Stimulated activated CD4-positive, alpha-beta T cell treated with anti-CD3 and anti-CD28 coated beads, Interleukin-15, amount 100 ng/mL, for 24 hours (primary cell): ENCODE data around the gene FAM81A.
"Not testable (repeated sequence)": the region's sequence is repeated elsewhere in the genome, so short reads cannot be mapped to it uniquely, and the experiment has no call there.

ENCODE experiments used
- DNase-seq: peaks from one replicate; pipeline ENCODE4 v3.0.0-alpha.2; 2020

The FAM81A gene

DNA sequence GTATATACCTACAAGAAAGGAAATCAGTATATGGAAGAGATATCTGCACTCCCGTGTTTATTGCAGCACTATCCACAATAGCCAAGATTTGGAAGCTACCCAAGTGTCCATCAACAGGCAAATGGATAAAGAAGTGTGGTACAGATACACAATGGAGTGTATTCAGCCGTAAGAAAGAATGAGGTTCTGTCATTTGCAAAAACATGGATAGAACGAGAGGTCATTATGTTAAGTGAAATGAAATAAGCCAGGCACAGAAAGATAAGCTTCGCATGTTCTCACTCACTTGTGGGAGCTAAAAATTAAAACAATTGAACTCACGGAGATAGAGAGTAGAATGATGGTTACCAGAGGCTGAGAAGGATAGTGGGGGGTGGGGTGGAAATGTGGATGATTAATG lies 53.1 kb downstream of the FAM81A start:
- no peak for DNase-seq

- DNase-seq: peak; percentile 54
Observed at GRCh38 chr15:59492389-59493377, 54.7 kb downstream of the FAM81A start.

GRCh38 chr15:59501597-59501996 lies 63.6 kb downstream of the FAM81A start:
- DNase-seq: peak; percentile 27

GRCh38 chr15:59515190-59515589 lies 77.2 kb downstream of the FAM81A start:
- no peak for DNase-seq

GRCh38 chr15:59516655-59517461 lies 78.9 kb downstream of the FAM81A start:
- DNase-seq: no peak

DNA sequence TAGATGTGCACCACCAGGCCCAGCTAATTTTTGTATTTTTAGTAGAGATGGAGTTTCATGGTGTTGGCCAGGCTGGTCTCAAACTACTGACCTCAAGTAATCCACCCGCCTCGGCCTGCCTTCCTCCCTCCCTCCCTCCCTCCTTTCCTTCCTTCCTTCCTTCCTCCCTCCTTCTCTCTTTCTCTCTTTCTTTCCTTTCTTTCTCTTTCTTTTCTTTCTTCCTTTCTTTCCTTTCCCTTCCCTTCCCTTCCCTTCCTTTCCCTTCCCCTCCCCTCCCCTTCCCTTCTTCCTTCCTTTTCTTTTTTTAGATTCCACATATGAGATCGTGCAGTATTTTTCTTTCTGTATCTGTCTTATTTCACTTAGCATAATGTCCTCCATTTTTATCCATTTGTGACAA lies 81.3 kb downstream of the FAM81A start:
- no peak for DNase-seq

GRCh38 chr15:59521443-59521842 lies 83.5 kb downstream of the FAM81A start:
- no peak for DNase-seq

- peak; percentile 7 for DNase-seq
Observed at GRCh38 chr15:59522988-59523461, 85.0 kb downstream of the FAM81A start.

- no peak for DNase-seq
Observed at GRCh38 chr15:59523702-59524101, 85.7 kb downstream of the FAM81A start.

- DNase-seq: no peak
Observed at GRCh38 chr15:59524331-59524731, 86.3 kb downstream of the FAM81A start.

GRCh38 chr15:59526466-59526865 lies 88.5 kb downstream of the FAM81A start:
- DNase-seq: not testable (repeated sequence)

DNA sequence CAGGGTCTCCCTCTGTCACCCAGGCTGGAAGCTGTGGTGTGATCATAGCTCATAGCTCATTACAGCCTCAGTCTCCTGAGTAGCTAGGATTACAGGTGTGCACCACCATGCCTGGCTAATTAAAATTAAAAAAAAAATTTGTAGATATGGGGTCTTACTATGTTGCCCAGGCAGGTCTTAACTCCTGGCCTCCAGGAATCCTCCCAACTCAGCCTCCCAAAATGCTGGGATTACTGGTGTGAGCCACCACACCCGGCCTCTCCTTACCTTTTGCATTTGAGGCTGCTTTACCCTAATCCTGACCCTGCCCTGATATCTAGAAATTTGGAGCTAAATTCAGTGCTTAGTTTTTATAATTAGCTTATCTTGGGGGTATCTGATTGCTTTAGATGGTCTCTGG lies 90.4 kb downstream of the FAM81A start:
- no peak for DNase-seq

DNA sequence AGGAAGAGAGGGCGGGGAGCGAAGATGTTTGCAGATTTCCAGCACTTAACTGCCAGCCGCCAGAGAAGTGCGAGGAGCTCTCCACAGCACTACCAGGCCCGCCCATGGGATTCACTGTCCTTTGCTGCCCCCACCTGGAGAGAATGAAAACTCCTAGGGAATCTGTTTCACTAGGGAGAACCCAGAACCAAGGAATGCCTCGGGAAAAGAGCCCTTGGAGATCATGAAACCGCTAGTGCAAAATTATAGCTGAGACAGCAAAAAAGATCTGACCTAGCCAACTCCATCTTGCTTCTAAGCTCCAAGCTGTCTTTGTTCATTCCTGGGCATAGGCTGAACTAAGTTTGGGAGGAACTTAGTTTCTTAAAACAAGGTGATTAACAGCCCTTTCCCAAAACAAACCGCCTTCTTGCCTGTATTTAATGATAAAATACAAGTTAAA lies 91.0 kb downstream of the FAM81A start:
- peak; percentile 76 for DNase-seq

- DNase-seq: no peak
Observed at GRCh38 chr15:59531066-59531675, 93.2 kb downstream of the FAM81A start.

DNA sequence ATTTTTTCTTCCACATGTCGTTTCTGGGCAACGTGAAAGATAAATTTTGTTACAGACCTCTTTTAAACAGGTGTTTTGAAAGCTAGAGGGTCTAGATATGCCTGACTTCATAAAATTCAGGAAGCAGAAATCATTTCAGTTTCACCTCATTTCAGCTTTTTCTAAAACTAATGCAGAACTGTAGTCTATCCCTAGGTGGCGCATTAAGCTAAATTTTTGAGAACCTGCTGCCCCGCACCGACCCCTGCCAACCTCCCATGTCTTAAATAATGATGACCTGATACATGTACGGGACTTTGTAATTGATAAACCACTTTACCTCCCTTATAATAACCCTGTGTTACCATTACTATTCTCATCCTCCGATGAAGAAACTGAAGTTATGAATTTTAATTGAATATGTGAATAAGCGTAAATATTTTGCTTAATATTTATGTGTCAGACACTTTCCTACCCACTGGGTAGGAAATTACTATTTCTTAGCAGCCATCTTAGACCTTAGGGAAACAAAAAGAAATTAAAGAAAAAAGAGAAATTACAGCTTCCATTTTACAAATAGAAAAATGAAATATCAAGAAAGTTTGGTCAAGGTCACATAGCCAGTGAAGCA lies 94.9 kb downstream of the FAM81A start:
- peak; percentile 48 for DNase-seq

- DNase-seq: no peak
Observed at GRCh38 chr15:59536553-59536952, 98.6 kb downstream of the FAM81A start.

DNA sequence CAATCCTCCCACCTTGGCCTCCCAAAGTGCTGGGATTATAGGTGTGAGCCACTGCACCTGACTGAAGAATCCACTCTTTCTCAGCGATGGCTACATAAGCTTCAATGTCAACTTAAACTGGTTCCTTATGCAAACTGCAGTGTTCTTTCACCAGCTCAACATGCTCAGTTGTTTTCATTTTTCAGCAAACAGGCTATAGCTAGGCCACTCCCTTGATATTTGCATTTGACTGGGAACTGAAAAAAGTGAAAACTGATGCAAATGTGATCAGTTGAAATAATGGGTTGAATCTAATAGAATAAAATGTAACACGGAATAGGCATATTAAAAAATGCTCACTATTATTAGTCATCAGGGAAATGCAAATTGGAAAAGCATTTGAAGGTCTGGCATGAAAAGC lies 99.4 kb downstream of the FAM81A start:
- DNase-seq: no peak

- no peak for DNase-seq
Observed at GRCh38 chr15:59538494-59538893, 100.5 kb downstream of the FAM81A start.

- DNase-seq: no peak
Observed at GRCh38 chr15:59539799-59540198, 101.8 kb downstream of the FAM81A start.

GRCh38 chr15:59540654-59541053 lies 102.7 kb downstream of the FAM81A start:
- DNase-seq: no peak

DNA sequence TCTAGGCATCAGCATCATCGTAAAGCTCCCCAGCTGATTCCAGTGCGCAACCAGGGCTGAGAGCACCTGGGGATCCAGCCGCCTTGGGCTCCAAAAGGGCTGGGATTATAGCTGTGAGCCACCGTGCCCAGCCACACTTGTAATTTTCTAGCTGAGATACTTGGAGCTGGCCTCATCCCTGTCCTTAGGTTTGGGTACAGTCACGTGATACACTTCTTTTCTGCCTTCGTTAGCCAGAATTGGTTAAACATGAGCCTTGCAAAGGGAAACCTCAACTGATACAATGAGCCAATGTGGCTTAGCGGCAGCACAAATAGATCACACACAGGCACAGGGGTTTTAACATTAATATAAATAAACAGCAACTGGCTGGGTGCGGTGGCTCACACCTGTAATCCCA lies 103.8 kb downstream of the FAM81A start:
- DNase-seq: no peak

DNA sequence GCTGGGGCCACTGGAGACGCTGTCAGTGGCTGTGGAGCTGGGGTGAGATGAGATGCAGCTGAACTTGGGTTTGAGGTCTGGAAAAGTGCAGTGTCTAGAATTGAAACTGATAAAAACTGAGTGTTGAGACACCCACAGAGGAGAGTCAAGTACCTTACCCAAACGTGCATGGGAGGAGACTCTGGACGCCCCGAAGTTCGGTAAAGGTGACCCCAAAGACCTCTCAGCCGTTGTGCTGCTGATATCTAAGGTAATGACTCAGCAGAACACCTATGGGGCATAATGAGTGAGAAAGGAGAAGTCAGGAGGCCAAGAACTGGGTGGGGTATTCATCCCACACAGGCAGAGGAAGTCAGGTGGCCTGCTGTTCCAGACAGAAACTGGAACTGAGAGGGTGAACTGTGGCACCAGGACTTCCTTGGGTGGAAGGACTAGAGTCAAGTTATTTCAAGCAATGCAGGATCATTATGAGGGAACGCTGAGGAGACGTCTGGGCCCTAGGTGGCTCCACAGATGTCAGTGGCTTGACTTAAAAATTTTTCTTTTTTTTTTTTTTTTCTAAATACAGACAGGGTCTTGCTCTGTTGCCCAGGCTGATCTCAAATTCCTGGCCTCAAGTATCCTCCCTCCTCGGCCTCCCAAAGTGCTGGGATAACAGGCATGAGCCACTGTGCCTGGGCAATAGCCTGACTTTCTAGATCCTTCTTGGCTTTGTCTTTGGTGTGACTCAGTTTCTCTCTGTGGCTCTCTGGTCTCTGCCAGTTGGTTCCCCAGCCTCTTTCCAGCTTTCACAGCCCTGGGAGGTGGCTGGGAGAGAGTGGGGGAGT lies 105.9 kb downstream of the FAM81A start:
- DNase-seq: peak; percentile 14
